HepG2 (cell line): ENCODE results near the gene RPH3AL. TPM values are rescaled to one million over a fixed set of nuclear protein-coding genes. Genes with fewer than 3 reads are reported as not detected.

Source experiments
- ATF4 ChIP-seq, 2 experiments: fragments of 450-650 bp in 1 of 2; sonication (generic) in 1 of 2; formaldehyde crosslinking; IDR thresholded peaks; 2 replicates each; pipeline versions ENCODE4 v1.5.0 to v1.8.0; 2020 to 2022; ENCODE audit warnings: mild to moderate bottlenecking in 1 of 2, missing genetic modification reagents in 1 of 2
- BCL6 ChIP-seq: IDR thresholded peaks from 2 replicates; pipeline ENCODE4 v1.6.1; 2016; ENCODE audit warnings: missing genetic modification reagents, missing compliant biosample characterization
- BRCA1 ChIP-seq: sonication (generic); formaldehyde crosslinking; IDR thresholded peaks from 2 replicates; pipeline ENCODE4 v1.4.0; 2020; ENCODE audit warnings: missing genetic modification reagents
- GMEB1 ChIP-seq: sonication (generic); formaldehyde crosslinking; IDR thresholded peaks from 2 replicates; pipeline ENCODE4 v1.5.1; 2020; ENCODE audit warnings: missing genetic modification reagents, mild to moderate bottlenecking, borderline replicate concordance
- GMEB2 ChIP-seq: IDR thresholded peaks from 2 replicates; pipeline ENCODE4 v1.6.1; 2016; ENCODE audit warnings: missing biosample characterization, missing genetic modification reagents, low read depth
- HNF1A ChIP-seq, 2 experiments: sonication (generic) in 1 of 2; formaldehyde crosslinking in 1 of 2; IDR thresholded peaks; 2 replicates each; pipeline versions ENCODE4 v1.4.0 to v1.6.1; 2016 to 2020; ENCODE audit warnings: borderline replicate concordance in 1 of 2, low read depth in 1 of 2, mild to moderate bottlenecking in 1 of 2, missing genetic modification reagents in 1 of 2
- NCOA2 ChIP-seq: sonication (generic); formaldehyde crosslinking; IDR thresholded peaks from 2 replicates; pipeline ENCODE4 v1.8.0; 2022; ENCODE audit warnings: inconsistent platforms
- RARG ChIP-seq: sonication (generic); formaldehyde crosslinking; IDR thresholded peaks from 2 replicates; pipeline ENCODE4 v1.4.0; 2020; ENCODE audit warnings: low read depth, mild to moderate bottlenecking, missing genetic modification reagents
- ZNF292 ChIP-seq: sonication (generic); formaldehyde crosslinking; IDR thresholded peaks from 2 replicates; pipeline ENCODE4 v1.8.1; 2022; ENCODE audit warnings: mild to moderate bottlenecking, low read depth, missing genetic modification reagents, borderline replicate concordance
- ZNF646 ChIP-seq: sonication (generic); formaldehyde crosslinking; IDR thresholded peaks from 2 replicates; pipeline ENCODE4 v1.9.0; 2021; ENCODE audit warnings: mild to moderate bottlenecking, missing genetic modification reagents
- ZNF724P ChIP-seq: sonication (generic); formaldehyde crosslinking; IDR thresholded peaks from 2 replicates; pipeline ENCODE4 v1.8.0; 2022; ENCODE audit warnings: missing genetic modification reagents, borderline replicate concordance
- polyA plus RNA-seq, 8 experiments: library from polyadenylated mRNA; depleted of rRNA in 3 of 8; stranded (reverse) in 7 of 8; unstranded in 1 of 8; fragments of >200 nt; fragmentation: Illumina TruSeq in 4 of 8; extraction: Trizol in 4 of 8; gene quantifications; 2 replicates each; pipeline versions ENCODE4 v1.2.1 to v1.2.3, GENCODE V29; 2011 to 2016; ENCODE audit warnings: low read depth in 4 of 8, missing spikeins in 1 of 8, mixed read lengths in 1 of 8; ENCODE audit not compliant: insufficient read depth in 1 of 8
- total RNA-seq, 5 experiments: library from RNA; depleted of rRNA; stranded (reverse); fragments of >200 nt; fragmentation: Illumina TruSeq; extraction: Trizol; gene quantifications; 2 replicates each; pipeline ENCODE4 v1.2.3, GENCODE V29; 2016; ENCODE audit warnings: low read depth in 1 of 5

Gene RPH3AL
- total and polyA plus RNA-seq, 2 of the 13 experiments (the other 11 are each of a cell fraction or from before 2014, with no cell fraction given) = 7.8 to 16.4 TPM

- TF ChIP-seq HNF1A (IDR thresholded peaks at IDR 0.05; ENCODE audit: low read depth) (no peak), HNF1A (CRISPR knock-in tag; IDR thresholded peaks at IDR 0.05; ENCODE audit: borderline replicate concordance) (no peak), ZNF292 (CRISPR knock-in tag) (peak; percentile 16; the same call in 1 of the 2 replicates), GMEB1 (CRISPR knock-in tag) (peak; percentile 20; the same call in 1 of the 2 replicates), BRCA1 (CRISPR knock-in tag) (0 out of 2 replicates have a peak, but pooled peaks have one; percentile 65), GMEB2 (CRISPR knock-in tag) (no peak), RARG (CRISPR knock-in tag) (no peak), NCOA2 (peak; percentile 66; the same call in 1 of the 2 replicates), BCL6 (CRISPR knock-in tag) (peak; percentile 44; the same call in 1 of the 2 replicates), ZNF724P (CRISPR knock-in tag) (no peak), ZNF646 (0 out of 2 replicates have a peak, but pooled peaks have one; percentile 21), ATF4 (CRISPR knock-in tag; IDR thresholded peaks at IDR 0.05) (0 out of 4 replicates have a peak, but pooled peaks of 1 of the 2 experiments have one; percentile 37)
These were observed 3.7 kb downstream of the RPH3AL start (continued) for GRCh38 chr17:348692-349425.
